ENCODE data around the gene GAGE10. TPM values are rescaled to one million over a fixed set of nuclear protein-coding genes. Genes with fewer than 3 reads are reported as not detected.

GAGE10 gene
- total and polyA plus RNA-seq, 9 donors, result not detected

- H3K4me3 ChIP-seq (ENCODE audit: low read length), result no peak within 1 kb of the TSS
- 90% methylated on average over 2 of the region's 11 CpGs for WGBS (ENCODE audit: insufficient coverage)
- no peaks in the 10 kb centered on the region for H3K4me1 ChIP-seq (ENCODE audit: control insufficient read depth, insufficient read depth, low read length)
- no peak within 1 kb of the TSS for H3K27ac ChIP-seq (ENCODE audit: low read length)
- H3K27me3 ChIP-seq (ENCODE audit: control insufficient read depth, insufficient read depth, low read length), result no peaks in the 10 kb centered on the region
- no peaks in the 10 kb centered on the region for H3K36me3 ChIP-seq (ENCODE audit: control insufficient read depth, insufficient read depth, low read length)
- no peaks in the 10 kb centered on the region for H3K9me3 ChIP-seq (replicated peaks; ENCODE audit: control insufficient read depth, low read depth, low read length)
- no peak for DNase-seq
These were observed 39.0 kb upstream of the GAGE10 start, which contains the start of gene FOXP3 for GRCh38 chrX:49264460-49264859. TSS of gene FOXP3 (minus strand) at chrX:49264710. CDS start at chrX:49258505, 6,205 bp downstream.

DNA sequence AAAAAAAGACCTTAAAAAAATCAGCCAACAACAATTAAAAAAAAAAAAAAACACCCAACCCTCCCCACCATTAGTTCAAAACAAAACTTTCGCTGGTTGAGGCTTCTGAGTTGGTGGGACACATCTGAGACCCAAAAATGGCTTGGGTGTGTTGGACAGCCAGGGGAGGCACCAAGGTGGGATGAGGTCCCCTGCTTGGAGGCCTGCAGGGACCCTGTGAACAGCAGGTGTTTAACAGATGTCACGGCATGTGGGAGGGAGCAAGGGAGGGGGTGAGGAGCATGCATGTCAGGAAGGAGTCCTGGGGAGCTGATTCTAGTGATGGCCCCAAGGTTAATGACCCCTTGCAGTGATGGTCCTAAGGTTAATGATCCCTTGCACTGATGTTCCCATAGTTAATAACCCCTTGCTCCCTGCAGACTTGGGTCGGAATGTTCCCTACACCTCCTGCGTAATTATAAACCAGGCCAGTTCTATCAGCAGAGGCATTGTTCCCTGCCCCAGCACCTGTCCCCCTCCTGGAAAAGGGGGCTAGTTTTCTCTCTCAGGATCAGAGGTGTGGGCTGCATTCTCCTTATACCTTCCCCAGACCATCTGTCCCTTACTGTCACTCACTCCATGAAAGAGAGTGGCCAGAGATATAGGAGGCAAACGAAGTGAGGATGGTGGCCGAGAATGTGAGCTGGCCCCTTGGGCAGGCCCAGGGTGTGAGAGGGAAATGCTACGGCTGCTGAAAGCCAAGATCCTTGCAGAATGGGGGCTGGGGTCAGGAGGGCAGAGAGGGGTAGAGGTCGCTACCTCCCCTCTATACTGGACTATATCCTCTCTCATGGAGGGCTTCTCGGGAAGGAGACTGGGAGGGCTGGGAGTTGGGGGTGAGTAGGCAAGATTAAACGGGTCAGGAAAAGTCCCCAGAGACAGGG lies 36.7 kb upstream of the GAGE10 start:
- 43% methylated on average over 2 of the region's 10 CpGs for WGBS (ENCODE audit: insufficient coverage)

DNA sequence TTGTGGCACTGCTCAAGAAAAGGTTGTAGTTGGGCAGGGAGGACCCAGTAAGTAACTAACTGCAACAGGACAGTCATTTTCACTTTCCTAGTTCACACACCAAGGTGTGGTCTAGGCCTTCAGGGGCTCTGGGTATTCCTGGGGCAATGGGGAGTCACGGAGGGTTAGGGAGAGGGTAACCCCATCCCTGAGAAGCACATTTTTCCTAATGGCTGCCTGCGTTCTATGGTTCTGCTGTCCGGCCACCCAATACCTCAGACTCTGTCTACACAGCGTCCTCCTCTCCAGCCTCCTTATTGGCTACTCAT lies 34.8 kb upstream of the GAGE10 start:
- Histone ChIP-seq H3K4me3 (ENCODE audit: low read length) (peak overlapping the region; percentile 53), H3K36me3 (ENCODE audit: control insufficient read depth, insufficient read depth, low read length) (no peaks in the 10 kb centered on the region), H3K27ac (ENCODE audit: low read length) (peak overlapping the region; percentile 97), H3K9me3 (replicated peaks; ENCODE audit: control insufficient read depth, low read depth, low read length) (no peaks in the 10 kb centered on the region), H3K4me1 (ENCODE audit: control insufficient read depth, insufficient read depth, low read length) (peaks cover 19% of the 10 kb centered on the region), H3K27me3 (ENCODE audit: control insufficient read depth, insufficient read depth, low read length) (no peaks in the 10 kb centered on the region)
- no peak for DNase-seq
- WGBS (ENCODE audit: insufficient coverage), result 49% methylated on average over 3 of the region's 4 CpGs

More for the DNA sequence above, 36.7 kb upstream of the GAGE10 start:
- no peaks in the 10 kb centered on the region for H3K27me3 ChIP-seq (ENCODE audit: control insufficient read depth, insufficient read depth, low read length)
- DNase-seq, result no peak
- H3K36me3 ChIP-seq (ENCODE audit: control insufficient read depth, insufficient read depth, low read length), result no peaks in the 10 kb centered on the region
- peaks cover 13% of the 10 kb centered on the region for H3K4me1 ChIP-seq (ENCODE audit: control insufficient read depth, insufficient read depth, low read length)
- no peak overlapping the region for H3K4me3 ChIP-seq (ENCODE audit: low read length)
- H3K9me3 ChIP-seq (replicated peaks; ENCODE audit: control insufficient read depth, low read depth, low read length), result no peaks in the 10 kb centered on the region
- H3K27ac ChIP-seq (ENCODE audit: low read length), result no peak overlapping the region

GRCh38 chrX:49269010-49269766 lies 34.3 kb upstream of the GAGE10 start:
- peak; percentile 99 for DNase-seq
- no peaks in the 10 kb centered on the region for H3K27me3 ChIP-seq (ENCODE audit: control insufficient read depth, insufficient read depth, low read length)
- no peaks in the 10 kb centered on the region for H3K9me3 ChIP-seq (replicated peaks; ENCODE audit: control insufficient read depth, low read depth, low read length)
- H3K4me3 ChIP-seq (ENCODE audit: low read length), result peak overlapping the region; percentile 53
- H3K36me3 ChIP-seq (ENCODE audit: control insufficient read depth, insufficient read depth, low read length), result no peaks in the 10 kb centered on the region
- WGBS (ENCODE audit: insufficient coverage), result 41% methylated on average over 45 of the region's 45 CpGs
- peaks cover 19% of the 10 kb centered on the region for H3K4me1 ChIP-seq (ENCODE audit: control insufficient read depth, insufficient read depth, low read length)
- H3K27ac ChIP-seq (ENCODE audit: low read length), result peak overlapping the region; percentile 97

- Histone ChIP-seq H3K4me1 (ENCODE audit: control insufficient read depth, insufficient read depth, low read length) (peaks cover 19% of the 10 kb centered on the region), H3K36me3 (ENCODE audit: control insufficient read depth, insufficient read depth, low read length) (no peaks in the 10 kb centered on the region), H3K4me3 (ENCODE audit: low read length) (peak within 1 kb of the TSS; percentile 64), H3K9me3 (replicated peaks; ENCODE audit: control insufficient read depth, low read depth, low read length) (no peaks in the 10 kb centered on the region), H3K27ac (ENCODE audit: low read length) (peak within 1 kb of the TSS; percentile 97), H3K27me3 (ENCODE audit: control insufficient read depth, insufficient read depth, low read length) (peaks cover 2% of the 10 kb centered on the region)
- WGBS (ENCODE audit: insufficient coverage), result 40% methylated on average over 70 of the region's 70 CpGs
- DNase-seq, result no peak
These were observed 33.6 kb upstream of the GAGE10 start, which contains the start of gene PPP1R3F for GRCh38 chrX:49269767-49270248. TSS of gene PPP1R3F (plus strand) at chrX:49269793. CDS start at chrX:49269870, 77 bp downstream.

DNA sequence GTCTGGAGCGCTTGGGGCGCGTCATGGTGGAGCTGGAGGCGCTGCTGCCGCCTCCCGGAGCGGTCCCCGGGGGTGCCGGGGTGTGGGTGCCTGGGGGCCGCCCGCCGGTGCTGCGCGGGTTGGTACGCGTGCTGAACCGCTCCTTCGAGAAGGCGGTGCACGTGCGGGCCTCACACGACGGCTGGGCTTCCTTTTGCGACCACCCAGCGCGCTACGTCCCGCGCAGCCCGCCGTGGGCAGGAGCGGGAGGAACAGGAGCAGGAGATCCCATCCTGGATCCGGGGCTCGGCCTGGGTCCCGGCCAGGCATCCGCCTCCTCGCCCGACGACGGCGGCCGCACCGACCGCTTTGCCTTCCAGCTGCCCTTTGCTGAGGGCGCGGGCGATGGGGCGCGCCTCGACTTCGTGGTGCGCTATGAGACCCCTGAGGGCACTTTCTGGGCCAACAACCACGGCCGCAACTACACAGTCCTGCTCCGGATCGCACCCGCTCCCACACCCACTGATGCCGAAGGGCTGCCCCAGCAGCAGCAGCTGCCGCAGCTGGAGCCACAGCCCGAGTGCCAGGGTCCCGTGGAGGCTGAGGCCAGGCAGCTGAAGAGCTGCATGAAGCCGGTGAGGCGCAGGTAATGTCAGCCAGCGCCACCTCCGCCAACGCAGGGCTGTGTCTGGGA lies 33.1 kb upstream of the GAGE10 start:
- Histone ChIP-seq H3K9me3 (replicated peaks; ENCODE audit: control insufficient read depth, low read depth, low read length) (no peaks in the 10 kb centered on the region), H3K4me1 (ENCODE audit: control insufficient read depth, insufficient read depth, low read length) (peaks cover 19% of the 10 kb centered on the region), H3K36me3 (ENCODE audit: control insufficient read depth, insufficient read depth, low read length) (no peaks in the 10 kb centered on the region), H3K27me3 (ENCODE audit: control insufficient read depth, insufficient read depth, low read length) (peaks cover 2% of the 10 kb centered on the region), H3K27ac (ENCODE audit: low read length) (peak overlapping the region; percentile 97), H3K4me3 (ENCODE audit: low read length) (peak overlapping the region; percentile 64)
- WGBS (ENCODE audit: insufficient coverage), result 63% methylated on average over 66 of the region's 66 CpGs
- no peak for DNase-seq

GRCh38 chrX:49271341-49271740 lies 32.1 kb upstream of the GAGE10 start:
- H3K4me3 ChIP-seq (ENCODE audit: low read length), result no peak overlapping the region
- no peaks in the 10 kb centered on the region for H3K9me3 ChIP-seq (replicated peaks; ENCODE audit: control insufficient read depth, low read depth, low read length)
- WGBS (ENCODE audit: insufficient coverage), result 75% methylated on average over 2 of the region's 2 CpGs
- DNase-seq, result no peak
- no peaks in the 10 kb centered on the region for H3K36me3 ChIP-seq (ENCODE audit: control insufficient read depth, insufficient read depth, low read length)
- H3K27ac ChIP-seq (ENCODE audit: low read length), result no peak overlapping the region
- peaks cover 19% of the 10 kb centered on the region for H3K4me1 ChIP-seq (ENCODE audit: control insufficient read depth, insufficient read depth, low read length)
- peaks cover 2% of the 10 kb centered on the region for H3K27me3 ChIP-seq (ENCODE audit: control insufficient read depth, insufficient read depth, low read length)

DNA sequence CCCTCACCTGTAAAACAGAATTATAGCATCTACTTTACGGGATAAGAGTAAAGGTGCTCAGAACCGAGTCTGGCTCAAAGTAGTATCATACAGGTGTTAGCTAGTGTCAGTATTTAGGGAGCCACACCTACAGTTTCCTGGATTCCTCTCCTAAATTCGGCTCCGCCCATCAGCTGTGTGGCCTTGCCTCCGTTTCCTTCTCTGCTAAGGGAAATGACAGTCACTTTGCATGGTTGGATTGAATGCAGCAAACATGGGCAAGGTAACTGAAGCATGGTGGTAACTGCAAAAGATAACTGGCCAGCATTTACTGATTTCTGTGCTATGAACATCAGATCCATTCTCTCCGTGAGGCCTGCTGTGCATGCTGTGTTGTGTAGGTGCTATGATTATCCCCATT lies 31.0 kb upstream of the GAGE10 start:
- Histone ChIP-seq H3K27ac (ENCODE audit: low read length) (no peak overlapping the region), H3K4me3 (ENCODE audit: low read length) (no peak overlapping the region), H3K36me3 (ENCODE audit: control insufficient read depth, insufficient read depth, low read length) (no peaks in the 10 kb centered on the region), H3K27me3 (ENCODE audit: control insufficient read depth, insufficient read depth, low read length) (peaks cover 2% of the 10 kb centered on the region), H3K9me3 (replicated peaks; ENCODE audit: control insufficient read depth, low read depth, low read length) (no peaks in the 10 kb centered on the region), H3K4me1 (ENCODE audit: control insufficient read depth, insufficient read depth, low read length) (peaks cover 19% of the 10 kb centered on the region)
- no peak for DNase-seq
- WGBS (ENCODE audit: insufficient coverage), result 20% methylated on average over 1 of the region's 6 CpGs

GRCh38 chrX:49273181-49273727 lies 30.2 kb upstream of the GAGE10 start:
- H3K9me3 ChIP-seq (replicated peaks; ENCODE audit: control insufficient read depth, low read depth, low read length), result no peaks in the 10 kb centered on the region
- DNase-seq, result no peak
- peaks cover 2% of the 10 kb centered on the region for H3K27me3 ChIP-seq (ENCODE audit: control insufficient read depth, insufficient read depth, low read length)
- no peak overlapping the region for H3K27ac ChIP-seq (ENCODE audit: low read length)
- H3K36me3 ChIP-seq (ENCODE audit: control insufficient read depth, insufficient read depth, low read length), result no peaks in the 10 kb centered on the region
- WGBS (ENCODE audit: insufficient coverage), result 72% methylated on average over 2 of the region's 8 CpGs
- H3K4me1 ChIP-seq (ENCODE audit: control insufficient read depth, insufficient read depth, low read length), result peaks cover 19% of the 10 kb centered on the region
- H3K4me3 ChIP-seq (ENCODE audit: low read length), result no peak overlapping the region

Data from muscle of leg (tissue), 11 donors.